ENCODE data around the gene ERC1.
A peak's percentile ranks its signal among the peaks of the same experiment; 100 is the strongest.

The ERC1 gene

GRCh38 chr12:1204581-1205121 is 213.6 kb downstream of the ERC1 start (continued):
- TF ChIP-seq, protein P1, sequence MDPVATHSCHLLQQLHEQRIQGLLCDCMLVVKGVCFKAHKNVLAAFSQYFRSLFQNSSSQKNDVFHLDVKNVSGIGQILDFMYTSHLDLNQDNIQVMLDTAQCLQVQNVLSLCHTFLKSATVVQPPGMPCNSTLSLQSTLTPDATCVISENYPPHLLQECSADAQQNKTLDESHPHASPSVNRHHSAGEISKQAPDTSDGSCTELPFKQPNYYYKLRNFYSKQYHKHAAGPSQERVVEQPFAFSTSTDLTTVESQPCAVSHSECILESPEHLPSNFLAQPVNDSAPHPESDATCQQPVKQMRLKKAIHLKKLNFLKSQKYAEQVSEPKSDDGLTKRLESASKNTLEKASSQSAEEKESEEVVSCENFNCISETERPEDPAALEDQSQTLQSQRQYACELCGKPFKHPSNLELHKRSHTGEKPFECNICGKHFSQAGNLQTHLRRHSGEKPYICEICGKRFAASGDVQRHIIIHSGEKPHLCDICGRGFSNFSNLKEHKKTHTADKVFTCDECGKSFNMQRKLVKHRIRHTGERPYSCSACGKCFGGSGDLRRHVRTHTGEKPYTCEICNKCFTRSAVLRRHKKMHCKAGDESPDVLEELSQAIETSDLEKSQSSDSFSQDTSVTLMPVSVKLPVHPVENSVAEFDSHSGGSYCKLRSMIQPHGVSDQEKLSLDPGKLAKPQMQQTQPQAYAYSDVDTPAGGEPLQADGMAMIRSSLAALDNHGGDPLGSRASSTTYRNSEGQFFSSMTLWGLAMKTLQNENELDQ (tag by site-specific recombination; IDR thresholded peaks at IDR 0.05; ENCODE audit: low read depth): no peak
- TF ChIP-seq ZNF544 (tag by site-specific recombination; IDR thresholded peaks at IDR 0.05) (no peak), ZNF677 (tag by site-specific recombination; IDR thresholded peaks at IDR 0.05) (no peak), ZNF18 (tag by site-specific recombination; IDR thresholded peaks at IDR 0.05) (peak; percentile 75), ZNF585B (tag by site-specific recombination; IDR thresholded peaks at IDR 0.05) (no peak), ZNF670 (tag by site-specific recombination; IDR thresholded peaks at IDR 0.05; ENCODE audit: low read depth) (no peak), ZNF24 (tag by site-specific recombination; IDR thresholded peaks at IDR 0.05) (peak; percentile 78; the same call in 1 of the 2 replicates), ZNF747 (tag by site-specific recombination; IDR thresholded peaks at IDR 0.05) (no peak), ZNF621 (tag by site-specific recombination; IDR thresholded peaks at IDR 0.05) (no peak), ZNF148 (tag by site-specific recombination; IDR thresholded peaks at IDR 0.05; ENCODE audit: borderline replicate concordance) (no peak), GLI2 (tag by site-specific recombination; IDR thresholded peaks at IDR 0.05; ENCODE audit: borderline replicate concordance, low read depth) (no peak), ZNF2 (tag by site-specific recombination; IDR thresholded peaks at IDR 0.05) (peak; percentile 54; the same call in 1 of the 2 replicates), TRIM28 (IDR thresholded peaks at IDR 0.05; ENCODE audit: borderline replicate concordance, low read length) (no peak; the same call in 1 of the 2 replicates), HOXA7 (CRISPR knock-in tag; IDR thresholded peaks at IDR 0.05; ENCODE audit: borderline replicate concordance) (no peak), ZNF843 (tag by site-specific recombination; IDR thresholded peaks at IDR 0.05) (peak; percentile 53; the same call in 1 of the 2 replicates), ZNF473 (tag by site-specific recombination; IDR thresholded peaks at IDR 0.05) (no peak), PRDM1 (tag by site-specific recombination; IDR thresholded peaks at IDR 0.05) (peak; percentile 68; the same call in 1 of the 2 replicates), GFI1B (tag by site-specific recombination; IDR thresholded peaks at IDR 0.05) (0 out of 2 replicates have a peak, but pooled peaks have one; percentile 2), ZNF341 (tag by site-specific recombination; IDR thresholded peaks at IDR 0.05; ENCODE audit: low read depth) (no peak), ZNF514 (tag by site-specific recombination; IDR thresholded peaks at IDR 0.05) (no peak)
- TF ChIP-seq, protein P2, sequence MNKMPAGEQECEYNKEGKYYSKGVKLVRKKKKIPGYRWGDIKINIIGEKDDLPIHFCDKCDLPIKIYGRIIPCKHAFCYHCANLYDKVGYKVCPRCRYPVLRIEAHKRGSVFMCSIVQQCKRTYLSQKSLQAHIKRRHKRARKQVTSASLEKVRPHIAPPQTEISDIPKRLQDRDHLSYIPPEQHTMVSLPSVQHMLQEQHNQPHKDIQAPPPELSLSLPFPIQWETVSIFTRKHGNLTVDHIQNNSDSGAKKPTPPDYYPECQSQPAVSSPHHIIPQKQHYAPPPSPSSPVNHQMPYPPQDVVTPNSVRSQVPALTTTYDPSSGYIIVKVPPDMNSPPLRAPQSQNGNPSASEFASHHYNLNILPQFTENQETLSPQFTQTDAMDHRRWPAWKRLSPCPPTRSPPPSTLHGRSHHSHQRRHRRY (tag by site-specific recombination; IDR thresholded peaks at IDR 0.05): no peak
- TF ChIP-seq, protein P3, sequence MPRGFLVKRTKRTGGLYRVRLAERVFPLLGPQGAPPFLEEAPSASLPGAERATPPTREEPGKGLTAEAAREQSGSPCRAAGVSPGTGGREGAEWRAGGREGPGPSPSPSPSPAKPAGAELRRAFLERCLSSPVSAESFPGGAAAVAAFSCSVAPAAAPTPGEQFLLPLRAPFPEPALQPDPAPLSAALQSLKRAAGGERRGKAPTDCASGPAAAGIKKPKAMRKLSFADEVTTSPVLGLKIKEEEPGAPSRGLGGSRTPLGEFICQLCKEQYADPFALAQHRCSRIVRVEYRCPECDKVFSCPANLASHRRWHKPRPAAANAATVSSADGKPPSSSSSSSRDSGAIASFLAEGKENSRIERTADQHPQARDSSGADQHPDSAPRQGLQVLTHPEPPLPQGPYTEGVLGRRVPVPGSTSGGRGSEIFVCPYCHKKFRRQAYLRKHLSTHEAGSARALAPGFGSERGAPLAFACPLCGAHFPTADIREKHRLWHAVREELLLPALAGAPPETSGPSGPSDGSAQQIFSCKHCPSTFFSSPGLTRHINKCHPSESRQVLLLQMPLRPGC (tag by site-specific recombination; IDR thresholded peaks at IDR 0.05): no peak
- TF ChIP-seq, protein P4, sequence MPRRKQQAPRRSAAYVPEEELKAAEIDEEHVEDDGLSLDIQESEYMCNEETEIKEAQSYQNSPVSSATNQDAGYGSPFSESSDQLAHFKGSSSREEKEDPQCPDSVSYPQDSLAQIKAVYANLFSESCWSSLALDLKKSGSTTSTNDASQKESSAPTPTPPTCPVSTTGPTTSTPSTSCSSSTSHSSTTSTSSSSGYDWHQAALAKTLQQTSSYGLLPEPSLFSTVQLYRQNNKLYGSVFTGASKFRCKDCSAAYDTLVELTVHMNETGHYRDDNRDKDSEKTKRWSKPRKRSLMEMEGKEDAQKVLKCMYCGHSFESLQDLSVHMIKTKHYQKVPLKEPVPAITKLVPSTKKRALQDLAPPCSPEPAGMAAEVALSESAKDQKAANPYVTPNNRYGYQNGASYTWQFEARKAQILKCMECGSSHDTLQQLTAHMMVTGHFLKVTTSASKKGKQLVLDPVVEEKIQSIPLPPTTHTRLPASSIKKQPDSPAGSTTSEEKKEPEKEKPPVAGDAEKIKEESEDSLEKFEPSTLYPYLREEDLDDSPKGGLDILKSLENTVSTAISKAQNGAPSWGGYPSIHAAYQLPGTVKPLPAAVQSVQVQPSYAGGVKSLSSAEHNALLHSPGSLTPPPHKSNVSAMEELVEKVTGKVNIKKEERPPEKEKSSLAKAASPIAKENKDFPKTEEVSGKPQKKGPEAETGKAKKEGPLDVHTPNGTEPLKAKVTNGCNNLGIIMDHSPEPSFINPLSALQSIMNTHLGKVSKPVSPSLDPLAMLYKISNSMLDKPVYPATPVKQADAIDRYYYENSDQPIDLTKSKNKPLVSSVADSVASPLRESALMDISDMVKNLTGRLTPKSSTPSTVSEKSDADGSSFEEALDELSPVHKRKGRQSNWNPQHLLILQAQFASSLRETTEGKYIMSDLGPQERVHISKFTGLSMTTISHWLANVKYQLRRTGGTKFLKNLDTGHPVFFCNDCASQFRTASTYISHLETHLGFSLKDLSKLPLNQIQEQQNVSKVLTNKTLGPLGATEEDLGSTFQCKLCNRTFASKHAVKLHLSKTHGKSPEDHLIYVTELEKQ (tag by site-specific recombination; IDR thresholded peaks at IDR 0.05; ENCODE audit: borderline replicate concordance): 0 out of 2 replicates have a peak, but pooled peaks have one; percentile 6
- TF ChIP-seq, protein P5, sequence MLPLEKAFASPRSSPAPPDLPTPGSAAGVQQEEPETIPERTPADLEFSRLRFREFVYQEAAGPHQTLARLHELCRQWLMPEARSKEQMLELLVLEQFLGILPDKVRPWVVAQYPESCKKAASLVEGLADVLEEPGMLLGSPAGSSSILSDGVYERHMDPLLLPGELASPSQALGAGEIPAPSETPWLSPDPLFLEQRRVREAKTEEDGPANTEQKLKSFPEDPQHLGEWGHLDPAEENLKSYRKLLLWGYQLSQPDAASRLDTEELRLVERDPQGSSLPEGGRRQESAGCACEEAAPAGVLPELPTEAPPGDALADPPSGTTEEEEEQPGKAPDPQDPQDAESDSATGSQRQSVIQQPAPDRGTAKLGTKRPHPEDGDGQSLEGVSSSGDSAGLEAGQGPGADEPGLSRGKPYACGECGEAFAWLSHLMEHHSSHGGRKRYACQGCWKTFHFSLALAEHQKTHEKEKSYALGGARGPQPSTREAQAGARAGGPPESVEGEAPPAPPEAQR (tag by site-specific recombination; IDR thresholded peaks at IDR 0.05): no peak
